22Rv1 (cell line): ENCODE measurements around the gene GARIN5B.

Source experiments
- CTCF ChIP-seq: fragments of 450-650 bp; IDR thresholded peaks from 2 replicates; pipeline ENCODE4 v1.5.1; 2017; ENCODE audit warnings: mild to moderate bottlenecking
- ZFX ChIP-seq: fragments of 450-650 bp; IDR thresholded peaks from 2 replicates; pipeline ENCODE4 v1.6.1; 2017; ENCODE audit warnings: antibody characterized with exemption, borderline replicate concordance

GRCh38 chr19:55319785-55320184 lies 43.3 kb downstream of the GARIN5B start:
- TF ChIP-seq CTCF (no peak), ZFX (no peak)
